Activated CD8-positive, alpha-beta T cell treated with anti-CD3 and anti-CD28 coated beads for 36 hours (primary cell): ENCODE results near the gene GEMIN5. TPM values are rescaled to one million over a fixed set of nuclear protein-coding genes. Genes with fewer than 3 reads are reported as not detected.
A peak's percentile ranks its signal among the peaks of the same experiment; 100 is the strongest.

ENCODE experiments used
- ATAC-seq: fragments of 200-7000 bp; cut with Tn5 transposase; one replicate; pipeline ENCODE4 v1.10.0; 2021; ENCODE audit warnings: mild to moderate bottlenecking, moderate library complexity
- CTCF ChIA-PET: fragments of 350-600 bp; sonication (Branson Sonifier 250); formaldehyde crosslinking; loops from one replicate; lab custom pipeline; 2021; ENCODE audit warnings: antibody characterized with exemption; lab: Charles Lee
- POLR2A ChIA-PET: fragments of 350-600 bp; sonication (Branson Sonifier 250); formaldehyde crosslinking; loops from one replicate; lab custom pipeline; 2021; ENCODE audit warnings: antibody characterized with exemption; lab: Charles Lee
- DNase-seq: peaks from one replicate; pipeline ENCODE4 v3.0.0-alpha.2; 2020
- H3K27ac Mint-ChIP-seq: one replicate; pipeline ENCODE4 v1.8.0; 2021; ENCODE audit warnings: mild to moderate bottlenecking, mixed read lengths
- H3K27me3 Mint-ChIP-seq: one replicate; pipeline ENCODE4 v1.8.0; 2021; ENCODE audit warnings: mixed read lengths
- H3K36me3 Mint-ChIP-seq: one replicate; pipeline ENCODE4 v1.8.0; 2021; ENCODE audit warnings: low read depth, mixed read lengths
- H3K4me1 Mint-ChIP-seq: one replicate; pipeline ENCODE4 v1.8.0; 2021; ENCODE audit warnings: low read depth, mixed read lengths
- H3K4me3 Mint-ChIP-seq: one replicate; pipeline ENCODE4 v1.8.0; 2021; ENCODE audit warnings: mild to moderate bottlenecking, moderate library complexity, mixed read lengths
- H3K9me3 Mint-ChIP-seq: one replicate; pipeline ENCODE4 v1.8.0; 2021; ENCODE audit warnings: mixed read lengths
- CTCF ChIP-seq: fragments of 200-600 bp; IDR thresholded peaks from one replicate; pipeline ENCODE4 v1.8.0; 2022; ENCODE audit warnings: antibody characterized with exemption, mild to moderate bottlenecking
- intact Hi-C: fragments of 100-400 bp; cut with micrococcal nuclease; formaldehyde crosslinking; loops from one replicate; pipeline ENCODE4 v1.10.0; 2022
- total RNA-seq, 2 experiments: library from RNA; stranded (reverse); gene quantifications; one replicate each; pipeline ENCODE4 v1.2.3, GENCODE V29; 2021

Gene GEMIN5
- total RNA-seq, 2 experiments from 2014 or later: 32.1 to 33.0 TPM

GRCh38 chr5:154866841-154867240, 71.2 kb downstream of the GEMIN5 start:
- CTCF ChIA-PET: no interaction called here
- H3K27ac Mint-ChIP-seq: peak overlapping the region; percentile 1
- POLR2A ChIA-PET: no interaction called here
- peaks cover 36% of the 10 kb centered on the region for H3K4me1 Mint-ChIP-seq
- no peaks in the 10 kb centered on the region for H3K9me3 Mint-ChIP-seq
- no peak for ATAC-seq
- DNase-seq: no peak
- H3K36me3 Mint-ChIP-seq: peaks cover 60% of the 10 kb centered on the region
- no peaks in the 10 kb centered on the region for H3K27me3 Mint-ChIP-seq
- TF ChIP-seq CTCF: no peak
- intact Hi-C loops: no loop called here
- H3K4me3 Mint-ChIP-seq: no peak overlapping the region

- POLR2A ChIA-PET: interaction anchor here (0.6 kb wide), 1 partner anchor 57 kb away, joined by 4 read pairs; no protein-coding TSS in a partner anchor
- ATAC-seq: no peak
- Mint-ChIP-seq H3K27me3 (no peaks in the 10 kb centered on the region), H3K27ac (peak overlapping the region; percentile 42), H3K36me3 (peaks cover 55% of the 10 kb centered on the region), H3K4me3 (no peak overlapping the region), H3K4me1 (peaks cover 46% of the 10 kb centered on the region), H3K9me3 (no peaks in the 10 kb centered on the region)
- CTCF ChIA-PET: no interaction called here
- no peak for DNase-seq
- TF ChIP-seq CTCF: no peak
- intact Hi-C loops: no loop called here
Observed at GRCh38 chr5:154865466-154866184, 72.4 kb downstream of the GEMIN5 start.

- POLR2A ChIA-PET: interaction anchor here (0.6 kb wide), 2 partner anchors 78 to 149 kb away, joined by 3 read pairs; no protein-coding TSS in a partner anchor
- no peak overlapping the region for H3K4me3 Mint-ChIP-seq
Observed at GRCh38 chr5:154863291-154864080, 74.5 kb downstream of the GEMIN5 start.

GRCh38 chr5:154862766-154863165, 75.2 kb downstream of the GEMIN5 start:
- Mint-ChIP-seq H3K9me3 (no peaks in the 10 kb centered on the region), H3K27ac (peak overlapping the region; percentile 62), H3K4me1 (peaks cover 52% of the 10 kb centered on the region), H3K4me3 (no peak overlapping the region), H3K27me3 (no peaks in the 10 kb centered on the region), H3K36me3 (peaks cover 69% of the 10 kb centered on the region)
- no peak for ATAC-seq
- no peak for TF ChIP-seq CTCF
- DNase-seq: no peak
- ChIA-PET CTCF (no interaction called here), POLR2A (no interaction called here)
- intact Hi-C loops: no loop called here

More at GRCh38 chr5:154863291-154864080, 74.5 kb downstream of the GEMIN5 start:
- DNase-seq (no peak), ATAC-seq (no peak)
- no peaks in the 10 kb centered on the region for H3K27me3 Mint-ChIP-seq
- no peaks in the 10 kb centered on the region for H3K9me3 Mint-ChIP-seq
- CTCF ChIA-PET: interaction anchor here (1.5 kb wide), 1 partner anchor 212 kb away, joined by 3 read pairs; no protein-coding TSS in a partner anchor
- H3K4me1 Mint-ChIP-seq: peaks cover 52% of the 10 kb centered on the region
- intact Hi-C loops: no loop called here
- H3K27ac Mint-ChIP-seq: no peak overlapping the region
- TF ChIP-seq CTCF: no peak
- peaks cover 69% of the 10 kb centered on the region for H3K36me3 Mint-ChIP-seq
